MM.1S (cell line): ENCODE data around the gene MRTFA.

Source experiments
- EZH2 ChIP-seq: fragments of 300-600 bp; sonication (generic); optimal IDR thresholded peaks from 2 replicates; pipeline ENCODE3; 2017; ENCODE audit warnings: low read depth, mild to moderate bottlenecking, antibody characterized with exemption, low read length, mixed read lengths
- TF ChIP-seq, protein P1 (sequence below): fragments of 300-600 bp; sonication (generic); IDR thresholded peaks from 2 replicates; pipeline ENCODE4 v1.5.1; 2016; ENCODE audit warnings: antibody characterized with exemption, low read length, mixed read lengths

GRCh38 chr22:40411506-40411861 lies 225.0 kb downstream of the MRTFA start:
- TF ChIP-seq, protein P1, sequence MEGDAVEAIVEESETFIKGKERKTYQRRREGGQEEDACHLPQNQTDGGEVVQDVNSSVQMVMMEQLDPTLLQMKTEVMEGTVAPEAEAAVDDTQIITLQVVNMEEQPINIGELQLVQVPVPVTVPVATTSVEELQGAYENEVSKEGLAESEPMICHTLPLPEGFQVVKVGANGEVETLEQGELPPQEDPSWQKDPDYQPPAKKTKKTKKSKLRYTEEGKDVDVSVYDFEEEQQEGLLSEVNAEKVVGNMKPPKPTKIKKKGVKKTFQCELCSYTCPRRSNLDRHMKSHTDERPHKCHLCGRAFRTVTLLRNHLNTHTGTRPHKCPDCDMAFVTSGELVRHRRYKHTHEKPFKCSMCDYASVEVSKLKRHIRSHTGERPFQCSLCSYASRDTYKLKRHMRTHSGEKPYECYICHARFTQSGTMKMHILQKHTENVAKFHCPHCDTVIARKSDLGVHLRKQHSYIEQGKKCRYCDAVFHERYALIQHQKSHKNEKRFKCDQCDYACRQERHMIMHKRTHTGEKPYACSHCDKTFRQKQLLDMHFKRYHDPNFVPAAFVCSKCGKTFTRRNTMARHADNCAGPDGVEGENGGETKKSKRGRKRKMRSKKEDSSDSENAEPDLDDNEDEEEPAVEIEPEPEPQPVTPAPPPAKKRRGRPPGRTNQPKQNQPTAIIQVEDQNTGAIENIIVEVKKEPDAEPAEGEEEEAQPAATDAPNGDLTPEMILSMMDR: no peak
- no peak for TF ChIP-seq EZH2
